Femur (tissue), 1 donor: ENCODE results near the gene GGT6.

Experiments
- DNase-seq: peaks from one replicate; pipeline ENCODE4 v3.0.0-alpha.2; 2017

Gene GGT6

GRCh38 chr17:4572131-4572530 lies 11.8 kb upstream of the GGT6 start:
- no peak for DNase-seq

- no peak for DNase-seq
Measured at GRCh38 chr17:4569591-4569990, 9.2 kb upstream of the GGT6 start.

DNA sequence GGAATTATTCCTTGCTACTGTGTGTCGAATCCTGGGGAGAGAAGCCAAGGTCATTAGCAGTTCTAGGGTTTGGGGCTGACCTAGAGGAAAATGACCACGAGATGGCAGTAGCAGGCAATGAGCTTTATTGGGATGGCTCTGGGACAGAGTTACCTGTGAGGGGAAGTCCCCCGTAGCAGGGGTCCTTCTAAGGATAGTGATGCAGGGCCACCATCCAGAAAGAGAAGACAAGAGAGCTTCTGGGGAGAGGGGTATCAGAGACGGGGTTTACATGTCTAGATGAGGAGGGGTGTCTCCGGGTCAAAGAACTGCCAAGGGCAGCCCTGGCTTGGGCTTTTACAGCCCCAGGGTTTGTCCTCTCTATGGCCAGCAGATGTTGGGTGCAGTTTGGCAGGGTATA lies 6.4 kb upstream of the GGT6 start:
- DNase-seq: peak; percentile 62

DNA sequence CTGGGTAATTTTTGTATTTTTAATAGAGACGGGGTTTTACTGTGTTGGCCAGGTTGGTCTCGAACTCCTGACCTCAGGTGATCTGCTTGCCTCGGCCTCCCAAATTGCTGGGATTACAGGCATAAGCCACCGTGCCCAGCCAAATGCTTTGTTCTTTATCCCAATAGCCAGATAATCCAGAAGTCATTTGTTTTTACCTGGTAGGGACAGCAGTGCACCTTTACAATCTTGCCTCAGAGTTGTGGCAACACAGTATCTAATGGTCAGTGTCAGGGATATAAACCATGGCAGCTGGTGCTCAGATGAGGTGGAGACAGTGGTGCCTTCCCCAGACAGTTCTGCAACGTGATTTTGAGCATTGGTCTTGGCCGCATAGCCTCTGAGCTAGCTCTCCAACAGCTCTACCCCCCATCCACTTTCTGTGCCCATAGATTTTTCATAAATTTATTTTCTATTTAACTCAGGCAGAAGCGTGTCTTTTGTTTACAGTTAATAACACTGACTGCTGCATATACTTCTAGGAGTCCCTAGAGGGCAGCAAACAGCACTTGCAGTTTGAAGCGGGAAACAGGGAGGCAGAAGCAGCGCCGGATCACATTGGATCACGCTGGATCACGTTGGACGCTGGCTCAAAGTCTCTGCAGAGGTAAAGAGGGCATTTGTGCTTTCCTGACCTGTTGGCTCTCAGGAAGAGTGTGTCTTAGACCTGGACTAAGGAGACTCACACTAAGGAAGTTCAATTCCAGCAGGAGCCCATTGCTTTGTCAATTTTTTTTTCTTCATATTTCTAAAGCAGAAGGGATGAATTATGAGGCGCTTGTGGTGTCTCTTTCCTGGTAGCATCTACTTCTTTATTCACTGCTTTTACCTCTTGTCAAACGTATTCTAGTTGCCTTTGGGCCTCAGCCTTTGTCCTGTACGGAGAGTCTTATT lies 5.1 kb upstream of the GGT6 start:
- peak; percentile 70 for DNase-seq

DNA sequence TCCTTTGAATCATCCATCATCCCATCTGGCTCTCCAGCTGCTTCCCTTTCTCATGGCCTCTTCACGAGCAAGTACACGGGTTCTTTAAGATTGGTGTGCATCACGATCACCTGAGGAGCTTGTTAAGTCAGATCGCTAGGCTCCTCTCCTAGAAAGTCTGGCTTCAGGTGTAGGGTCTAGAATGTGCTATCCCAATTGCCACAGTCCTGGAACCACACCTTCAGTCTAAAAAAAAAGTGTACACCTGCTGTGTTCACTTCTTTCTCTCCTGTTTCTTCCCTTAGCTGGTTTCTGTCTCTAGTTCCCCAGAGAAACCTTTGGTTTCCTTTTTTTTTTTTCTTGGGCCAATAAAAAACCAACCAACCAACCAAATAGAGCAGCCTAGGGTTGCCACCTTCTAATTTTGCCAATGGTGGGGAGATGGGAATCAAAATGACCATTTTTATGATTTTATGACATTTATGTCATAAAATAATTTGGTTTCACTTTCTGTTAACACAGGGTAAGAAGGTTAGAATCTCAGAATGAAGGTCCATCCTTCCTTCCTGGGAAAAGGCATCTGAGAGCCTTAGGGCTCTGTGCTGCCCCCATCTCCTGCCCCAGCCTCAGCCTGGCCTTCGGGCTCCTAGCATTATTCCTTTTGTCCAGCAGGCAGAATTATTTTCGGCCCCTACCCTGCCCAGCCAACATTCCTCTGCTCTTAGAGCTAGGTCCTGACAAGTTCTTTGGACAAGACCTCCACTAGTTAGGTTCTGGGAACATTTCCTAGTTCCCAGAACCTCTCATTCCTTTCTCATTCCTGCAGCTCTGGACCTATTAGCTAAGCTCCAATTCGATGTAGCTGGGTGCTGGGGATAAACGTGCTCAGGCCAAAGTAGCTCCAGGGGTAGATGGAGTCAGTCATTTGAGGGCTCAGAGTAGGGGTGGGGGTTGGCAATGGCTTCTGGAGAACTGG lies 1.9 kb upstream of the GGT6 start:
- no peak for DNase-seq

DNA sequence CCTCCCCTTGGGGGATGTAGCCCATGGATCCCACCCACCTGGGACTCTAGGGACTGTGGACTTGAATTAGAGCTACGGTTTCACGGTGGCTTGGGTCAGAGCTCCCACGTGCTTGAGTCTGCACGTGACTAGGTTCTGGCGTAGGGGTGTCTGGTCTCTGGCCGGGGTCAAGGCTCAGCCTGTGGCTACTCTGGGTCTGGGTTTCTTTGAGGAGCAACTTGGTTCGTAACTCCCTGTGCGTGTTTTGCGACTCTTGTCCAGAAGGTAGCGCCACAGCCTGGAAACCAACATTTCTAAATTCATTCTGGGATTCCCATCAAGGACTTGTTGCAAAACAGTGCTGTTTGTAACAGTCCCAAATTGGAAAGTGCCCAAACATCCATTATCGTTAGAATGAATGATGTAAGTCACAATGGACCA lies 470 bp upstream of the GGT6 start:
- DNase-seq: peak; percentile 27

DNA sequence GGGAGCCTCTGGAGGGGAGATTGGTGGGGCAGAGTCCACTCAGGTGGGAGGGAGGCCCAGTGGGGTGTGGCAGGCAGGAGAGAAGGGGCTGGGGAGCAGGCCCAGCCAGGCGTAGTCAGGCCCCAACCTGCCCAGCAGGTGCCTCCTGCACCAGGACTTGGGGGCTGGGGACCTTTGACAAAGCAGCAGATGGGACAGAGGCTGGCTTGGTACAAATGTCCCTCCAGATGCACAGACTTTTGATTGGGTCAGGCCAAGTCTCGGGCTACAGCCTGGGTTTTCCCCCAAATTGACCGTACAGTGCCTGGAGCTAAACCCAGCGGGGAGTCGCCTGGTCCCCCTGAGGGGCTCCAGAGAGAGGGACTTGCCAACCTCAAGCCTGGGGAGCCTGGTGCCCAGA lies 411 bp downstream of the GGT6 start:
- no peak for DNase-seq

DNA sequence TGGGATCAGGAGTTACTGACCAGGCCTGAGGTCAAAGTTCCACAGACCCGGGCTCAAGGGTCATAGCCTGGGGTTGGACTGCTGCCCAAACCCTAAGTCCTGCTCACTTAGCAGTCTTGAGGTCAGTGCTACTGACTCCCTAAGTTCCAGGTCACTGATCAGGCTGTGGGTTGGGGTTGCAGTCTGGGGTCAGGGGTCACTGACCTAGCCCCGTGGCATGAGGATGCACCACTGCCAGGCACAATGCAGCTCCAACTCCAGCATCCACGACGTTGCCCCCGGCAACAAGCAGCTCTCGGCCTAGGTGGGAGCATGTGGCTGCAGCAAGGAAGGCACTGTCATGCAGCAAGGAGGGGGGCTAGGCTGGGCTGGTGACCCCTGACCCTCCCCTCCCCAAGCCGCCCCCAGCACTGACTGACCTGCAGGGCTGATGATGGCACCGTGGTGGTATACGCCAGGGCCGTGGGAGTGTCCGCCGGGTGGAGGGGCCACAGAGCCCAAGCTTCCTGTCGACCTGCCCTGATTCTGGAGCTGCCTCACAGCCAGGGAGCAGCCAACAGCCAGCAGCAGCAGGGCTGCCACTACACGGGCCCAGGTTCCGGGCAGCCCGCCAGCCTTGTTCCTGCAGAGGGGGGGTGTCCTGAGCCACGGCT lies 1.1 kb downstream of the GGT6 start:
- peak; percentile 22 for DNase-seq

DNA sequence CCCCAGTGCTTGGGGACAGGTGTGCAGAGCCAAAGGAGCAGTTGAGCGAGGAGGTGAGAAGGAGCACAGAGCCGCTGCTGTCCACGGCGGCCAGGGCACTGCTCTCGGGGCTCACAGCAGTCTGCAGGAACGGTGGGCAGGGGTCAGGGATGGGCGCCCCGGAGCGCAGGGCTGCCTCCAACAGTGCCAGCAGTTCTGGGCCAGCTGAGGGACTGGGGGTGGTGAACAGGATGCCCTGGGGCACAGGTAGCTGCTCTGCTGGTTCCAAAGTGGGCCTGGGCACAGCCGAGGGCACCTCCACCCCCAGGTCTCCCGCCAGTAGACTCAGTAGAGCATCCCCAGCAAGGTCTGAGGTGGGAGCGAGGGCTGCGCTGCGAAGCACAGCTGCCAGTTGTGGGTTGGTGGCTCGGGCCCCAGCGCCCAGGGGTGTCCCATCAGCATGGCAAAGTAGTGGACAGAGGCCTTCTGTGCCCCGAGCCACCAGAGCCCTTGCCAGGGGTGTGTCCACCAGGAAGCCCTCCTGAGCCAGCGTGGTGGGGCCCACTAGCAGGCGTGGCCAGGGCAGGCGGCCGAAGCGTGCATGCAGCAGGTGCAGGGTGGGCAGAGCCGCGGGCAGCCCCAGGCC lies 1.9 kb downstream of the GGT6 start:
- peak; percentile 17 for DNase-seq

DNA sequence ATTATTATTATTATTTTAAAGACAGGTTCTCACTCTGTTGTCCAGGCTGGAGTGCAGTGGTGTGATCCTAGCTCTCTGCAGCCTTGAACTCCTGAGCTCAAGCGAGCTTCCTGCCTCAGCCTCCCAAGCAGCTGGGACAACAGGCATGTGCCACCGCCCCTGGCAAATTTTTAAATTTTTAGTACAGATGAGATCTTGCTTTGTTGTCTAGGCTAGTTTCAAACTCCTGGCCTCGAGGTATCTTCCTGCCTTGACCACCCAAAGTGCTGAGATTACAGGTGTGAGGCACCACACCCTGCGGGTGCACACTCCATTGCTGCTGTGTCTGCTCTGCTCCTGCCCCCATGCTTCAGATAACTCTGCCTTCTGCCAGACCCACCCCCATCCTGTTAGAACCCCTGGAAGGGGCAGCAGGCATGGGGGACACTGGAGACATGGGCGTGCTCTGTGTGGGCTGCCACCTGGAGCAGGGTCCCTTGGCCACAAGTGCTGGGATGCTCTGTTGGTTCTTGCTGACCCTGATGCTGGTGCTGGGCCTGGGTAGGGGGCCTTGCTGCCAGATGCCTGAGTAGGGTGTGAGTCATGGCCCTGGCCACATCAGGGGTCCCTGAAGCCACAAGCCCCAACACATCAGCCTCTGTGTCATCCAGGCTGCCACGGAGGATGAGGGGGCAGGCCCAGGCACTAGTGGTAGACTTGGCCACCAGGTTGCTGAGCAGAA lies 2.6 kb downstream of the GGT6 start:
- no peak for DNase-seq

- no peak for DNase-seq
Measured at GRCh38 chr17:4556996-4557395, 3.4 kb downstream of the GGT6 start.

DNA sequence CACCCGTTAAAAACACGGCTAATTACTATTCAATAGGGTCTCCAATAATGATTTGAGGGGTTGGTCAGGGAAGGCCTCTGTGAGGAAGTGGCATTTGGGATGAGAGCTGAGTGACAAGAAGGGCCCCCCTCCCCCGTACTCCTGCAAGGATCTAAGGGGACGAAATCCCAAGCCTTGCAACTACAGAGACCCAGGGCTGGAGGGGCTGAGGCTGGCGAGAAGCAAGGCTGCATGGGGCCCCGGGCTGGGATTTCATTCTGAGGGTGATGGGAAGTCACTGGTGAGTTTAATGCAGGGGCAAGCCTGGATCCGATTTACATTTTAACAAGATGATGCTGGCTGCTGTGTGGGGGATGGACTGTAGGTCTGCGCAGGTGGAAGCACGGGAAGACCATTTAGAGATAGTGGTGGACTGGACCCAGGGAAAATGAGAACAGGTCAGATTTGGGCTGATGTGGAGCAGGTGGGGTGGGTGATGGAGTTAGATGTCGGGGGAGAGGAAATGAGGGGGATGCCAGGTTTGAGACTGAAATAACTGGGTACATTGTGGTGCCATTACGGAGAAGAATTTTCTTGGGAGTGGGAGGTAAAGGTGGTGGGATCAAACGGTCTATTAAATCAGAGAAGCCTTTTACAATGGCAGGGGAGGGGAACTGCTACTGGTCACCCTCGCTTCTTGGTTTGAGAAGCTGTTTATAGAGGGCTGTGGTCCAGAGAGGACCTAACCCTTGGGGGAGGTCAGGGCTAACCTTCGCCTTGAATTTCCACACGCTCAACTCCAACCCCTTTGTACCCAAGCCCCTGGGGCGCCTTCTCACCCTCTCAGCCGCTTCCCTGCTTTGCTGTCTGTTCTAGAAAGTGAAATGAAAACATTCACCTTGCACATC lies 4.3 kb downstream of the GGT6 start:
- peak; percentile 17 for DNase-seq

DNA sequence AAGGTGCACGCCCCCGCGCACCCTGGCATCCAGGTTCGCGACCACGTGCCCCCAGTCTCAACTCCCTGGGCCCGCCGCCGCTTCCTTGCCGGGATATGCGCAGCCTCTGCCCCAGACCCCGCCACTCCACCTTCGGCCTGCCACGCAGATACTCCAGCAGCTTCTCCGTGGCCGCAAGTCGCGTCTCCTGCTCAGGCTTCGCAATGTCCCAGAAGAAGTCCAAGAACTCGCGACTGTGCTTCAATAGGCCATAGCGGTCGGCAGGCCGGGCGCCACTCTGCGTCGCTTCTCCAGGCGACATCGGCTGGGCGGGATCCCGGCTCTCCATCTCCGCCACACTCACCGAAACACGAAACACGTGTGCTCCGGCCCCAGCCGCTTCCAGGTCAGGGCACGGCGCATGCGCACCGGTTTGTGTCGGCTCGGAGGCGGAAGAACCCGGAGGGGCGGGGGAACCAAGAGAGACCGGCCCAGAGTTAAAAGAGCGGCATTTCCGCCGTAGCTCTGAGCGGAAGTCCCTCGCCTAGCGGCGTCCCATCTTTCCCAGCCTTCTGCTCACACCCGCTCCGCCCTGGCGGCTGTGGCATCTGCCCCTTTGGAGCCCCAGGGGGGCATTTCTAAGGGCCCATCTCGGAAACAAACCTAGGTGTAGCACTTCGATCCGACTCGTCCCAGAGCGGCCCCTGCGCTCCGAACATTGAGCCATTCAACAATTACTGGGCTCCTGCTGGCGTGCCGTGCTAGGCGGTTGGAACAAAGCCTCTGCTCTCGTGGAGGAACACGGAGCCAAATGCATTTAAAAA lies 5.2 kb downstream of the GGT6 start, which contains the start of gene MYBBP1A:
MYBBP1A (minus strand) TSS at position 388 of the 803 bp plus-strand sequence; CDS start at position 328, 60 bp downstream.
- DNase-seq: peak; percentile 97

GRCh38 chr17:4554441-4554996 lies 5.9 kb downstream of the GGT6 start:
- peak; percentile 33 for DNase-seq

DNA sequence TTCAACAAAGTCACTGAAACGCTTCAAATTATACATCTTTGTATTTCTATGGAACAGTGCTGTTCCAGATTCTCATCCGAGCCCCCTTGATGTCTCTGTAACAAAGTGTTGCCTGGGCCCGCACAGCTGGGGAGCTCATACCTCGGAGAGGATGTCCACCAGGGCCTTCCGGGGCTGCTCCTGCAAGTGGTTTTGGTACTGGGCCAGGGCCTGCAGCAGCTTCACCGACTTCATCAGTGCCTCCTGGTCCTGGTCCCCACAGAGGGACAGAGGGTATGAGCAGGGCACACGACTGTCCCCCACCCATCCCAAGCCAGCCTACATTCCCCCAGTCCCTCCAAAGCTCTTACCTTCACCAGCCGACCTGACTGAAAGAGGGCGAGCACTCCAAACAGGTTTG lies 6.7 kb downstream of the GGT6 start:
- DNase-seq: peak; percentile 20

- DNase-seq: peak; percentile 24
Measured at GRCh38 chr17:4551796-4552525, 8.4 kb downstream of the GGT6 start.

DNA sequence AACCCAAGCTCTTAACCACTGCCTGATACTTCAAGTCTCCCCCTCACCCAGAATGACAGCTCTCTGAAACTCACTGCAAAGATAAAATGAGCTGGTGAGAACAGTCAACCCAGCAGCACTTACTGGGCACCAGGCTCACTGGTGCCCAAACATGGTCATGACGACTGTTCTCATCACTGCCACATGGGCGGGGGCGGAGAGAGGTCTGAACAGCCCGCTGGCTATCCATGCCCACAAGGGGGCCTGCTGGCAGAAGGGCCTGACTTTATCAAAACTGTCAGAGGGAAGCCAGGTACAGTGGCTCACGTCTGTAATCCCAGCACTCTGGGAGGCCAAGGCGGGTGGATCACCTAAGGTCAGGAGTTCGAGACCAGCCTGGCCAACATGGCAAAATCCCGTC lies 9.2 kb downstream of the GGT6 start:
- DNase-seq: no peak

- DNase-seq: no peak
Measured at GRCh38 chr17:4550534-4551039, 9.8 kb downstream of the GGT6 start.
